ENCODE measurements around the gene GTPBP4. TPM values are rescaled to one million over a fixed set of nuclear protein-coding genes. Genes with fewer than 3 reads are reported as not detected.

Gene GTPBP4
- polyA plus RNA-seq, 1 donor: 41.4 TPM

DNA sequence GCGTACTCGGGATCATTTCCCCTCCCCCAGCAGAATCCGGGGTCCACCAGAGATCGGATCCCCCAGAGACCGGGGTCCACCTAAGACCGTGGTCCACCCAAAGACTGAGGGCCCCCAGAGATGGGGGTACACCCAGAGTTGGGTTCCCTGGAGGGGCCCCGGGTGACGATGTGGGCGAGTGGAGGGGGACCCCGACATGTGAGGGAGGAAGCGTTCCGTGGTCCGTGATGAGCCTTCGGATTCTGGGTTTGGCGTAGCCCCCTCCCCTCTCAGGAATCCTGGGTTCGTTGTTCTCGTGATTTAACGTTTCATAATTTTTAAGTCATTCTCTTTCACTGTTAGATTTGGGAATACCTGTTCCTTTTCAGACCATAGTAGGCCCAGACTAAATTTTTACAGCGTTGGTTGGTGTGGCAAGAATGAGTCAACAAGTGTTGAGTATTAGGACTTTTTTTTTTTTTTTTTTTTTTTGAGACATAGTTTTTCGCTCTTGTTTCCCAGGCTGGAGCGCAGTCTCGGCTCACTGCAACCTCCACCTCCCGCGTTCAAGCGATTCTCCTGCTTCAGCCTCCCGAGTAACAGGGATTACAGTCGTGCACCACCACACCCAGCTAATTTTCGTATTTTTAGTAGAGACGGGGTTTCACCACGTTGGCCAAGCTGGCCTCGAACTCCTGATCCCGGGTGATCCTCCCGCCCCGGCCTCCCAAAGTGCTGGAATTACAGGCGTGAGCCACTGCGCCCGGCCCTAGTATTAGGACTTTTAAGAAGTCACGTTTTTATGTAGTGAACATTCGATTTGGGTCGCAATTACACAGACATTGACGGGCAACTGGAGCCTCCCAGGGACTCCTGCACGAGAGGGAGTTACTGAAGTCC, 672 bp downstream of the GTPBP4 start:
- WGBS (ENCODE audit: insufficient coverage, low lambda C conversion rate): 0% methylated on average over 2 of the region's 42 CpGs
- H3K4me1 ChIP-seq (ENCODE audit: control insufficient read depth, insufficient read depth, low read length): peaks cover 32% of the 10 kb centered on the region

DNA sequence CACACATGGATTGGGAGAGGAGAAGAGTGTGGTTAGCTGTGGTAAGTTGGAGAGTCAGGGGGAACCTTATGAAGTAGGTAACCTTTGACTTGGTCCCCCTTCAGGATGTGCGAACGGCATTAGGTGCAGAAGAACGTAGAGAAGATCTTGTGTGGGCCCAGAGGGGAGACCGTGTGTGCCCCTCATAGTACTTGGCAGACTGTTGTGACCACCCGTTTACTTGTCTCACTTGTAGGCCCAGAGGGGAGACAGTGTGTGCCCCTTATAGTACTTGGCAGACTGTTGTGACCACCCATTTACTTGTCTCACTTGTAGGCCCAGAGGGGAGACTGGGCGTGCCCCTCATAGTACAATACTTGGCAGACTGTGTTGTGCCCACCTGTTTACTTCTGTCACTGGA, 2.6 kb downstream of the GTPBP4 start:
- WGBS (ENCODE audit: insufficient coverage, low lambda C conversion rate): no CpG with 5 or more reads among the region's 6 CpGs
- Histone ChIP-seq H3K27ac (ENCODE audit: low read length) (no peak overlapping the region), H3K4me1 (ENCODE audit: control insufficient read depth, insufficient read depth, low read length) (peaks cover 18% of the 10 kb centered on the region), H3K4me3 (ENCODE audit: low read length) (no peak overlapping the region), H3K9me3 (ENCODE audit: control insufficient read depth, low read depth, low read length) (no peaks in the 10 kb centered on the region), H3K36me3 (ENCODE audit: control insufficient read depth, insufficient read depth, low read length) (peaks cover 29% of the 10 kb centered on the region), H3K27me3 (ENCODE audit: control insufficient read depth, insufficient read depth, low read length) (no peaks in the 10 kb centered on the region)
- DNase-seq: no peak

More for the DNA sequence above, 672 bp downstream of the GTPBP4 start:
- Histone ChIP-seq H3K4me3 (ENCODE audit: low read length) (peak overlapping the region; percentile 93), H3K36me3 (ENCODE audit: control insufficient read depth, insufficient read depth, low read length) (peaks cover 11% of the 10 kb centered on the region), H3K27me3 (ENCODE audit: control insufficient read depth, insufficient read depth, low read length) (no peaks in the 10 kb centered on the region), H3K27ac (ENCODE audit: low read length) (peak overlapping the region; percentile 72), H3K9me3 (ENCODE audit: control insufficient read depth, low read depth, low read length) (no peaks in the 10 kb centered on the region)
- DNase-seq: no peak

DNA sequence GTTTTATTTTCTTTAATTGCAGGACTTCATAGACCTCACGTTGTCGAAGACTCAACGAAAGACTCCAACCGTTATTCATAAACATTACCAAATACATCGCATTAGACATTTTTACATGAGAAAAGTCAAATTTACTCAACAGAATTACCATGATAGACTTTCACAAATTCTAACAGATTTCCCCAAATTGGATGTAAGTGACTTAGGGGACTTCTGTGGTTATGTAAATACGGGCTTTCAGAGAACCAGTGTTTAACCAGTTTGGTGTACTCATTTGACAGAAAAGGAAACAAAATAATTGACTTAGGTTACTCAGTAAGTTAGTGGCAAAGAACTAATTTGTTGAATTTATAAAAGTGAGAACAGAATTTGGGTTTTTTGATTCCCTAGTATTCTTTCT, 4.2 kb downstream of the GTPBP4 start:
- WGBS (ENCODE audit: insufficient coverage, low lambda C conversion rate): 98% methylated on average over 4 of the region's 6 CpGs
- no peaks in the 10 kb centered on the region for H3K27me3 ChIP-seq (ENCODE audit: control insufficient read depth, insufficient read depth, low read length)
- peaks cover 3% of the 10 kb centered on the region for H3K4me1 ChIP-seq (ENCODE audit: control insufficient read depth, insufficient read depth, low read length)
- no peak overlapping the region for H3K4me3 ChIP-seq (ENCODE audit: low read length)
- H3K27ac ChIP-seq (ENCODE audit: low read length): no peak overlapping the region
- no peaks in the 10 kb centered on the region for H3K9me3 ChIP-seq (ENCODE audit: control insufficient read depth, low read depth, low read length)
- no peak for DNase-seq
- H3K36me3 ChIP-seq (ENCODE audit: control insufficient read depth, insufficient read depth, low read length): peaks cover 43% of the 10 kb centered on the region

GRCh38 chr10:992871-993270, 4.6 kb downstream of the GTPBP4 start:
- peaks cover 3% of the 10 kb centered on the region for H3K4me1 ChIP-seq (ENCODE audit: control insufficient read depth, insufficient read depth, low read length)
- no peak overlapping the region for H3K27ac ChIP-seq (ENCODE audit: low read length)
- H3K27me3 ChIP-seq (ENCODE audit: control insufficient read depth, insufficient read depth, low read length): no peaks in the 10 kb centered on the region
- H3K4me3 ChIP-seq (ENCODE audit: low read length): no peak overlapping the region
- DNase-seq: no peak
- peaks cover 47% of the 10 kb centered on the region for H3K36me3 ChIP-seq (ENCODE audit: control insufficient read depth, insufficient read depth, low read length)
- no peaks in the 10 kb centered on the region for H3K9me3 ChIP-seq (ENCODE audit: control insufficient read depth, low read depth, low read length)

GRCh38 chr10:994836-995558, 6.8 kb downstream of the GTPBP4 start:
- no peaks in the 10 kb centered on the region for H3K27me3 ChIP-seq (ENCODE audit: control insufficient read depth, insufficient read depth, low read length)
- 100% methylated on average over 3 of the region's 6 CpGs for WGBS (ENCODE audit: insufficient coverage, low lambda C conversion rate)
- DNase-seq: no peak
- no peak overlapping the region for H3K27ac ChIP-seq (ENCODE audit: low read length)
- H3K36me3 ChIP-seq (ENCODE audit: control insufficient read depth, insufficient read depth, low read length): peaks cover 68% of the 10 kb centered on the region
- no peaks in the 10 kb centered on the region for H3K9me3 ChIP-seq (ENCODE audit: control insufficient read depth, low read depth, low read length)
- no peaks in the 10 kb centered on the region for H3K4me1 ChIP-seq (ENCODE audit: control insufficient read depth, insufficient read depth, low read length)
- H3K4me3 ChIP-seq (ENCODE audit: low read length): no peak overlapping the region

DNA sequence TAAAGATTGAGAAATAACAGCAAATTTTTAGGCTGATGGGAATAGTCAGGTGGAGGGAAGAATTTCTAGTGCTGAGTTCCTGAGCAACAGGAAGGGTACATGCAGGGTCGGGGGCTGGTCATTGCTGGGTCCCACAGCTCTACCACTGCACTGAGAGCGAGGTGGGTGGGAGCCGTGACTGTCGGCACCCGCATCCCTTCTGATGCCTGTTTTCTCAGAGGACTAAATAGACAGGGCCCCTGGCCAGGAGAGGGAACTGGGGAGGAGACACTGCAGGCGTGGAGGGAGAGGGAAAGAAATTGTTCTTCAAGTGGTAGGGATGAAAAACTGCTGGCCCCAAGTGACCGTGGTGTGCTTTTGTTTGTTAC, 7.3 kb downstream of the GTPBP4 start:
- Histone ChIP-seq H3K27me3 (ENCODE audit: control insufficient read depth, insufficient read depth, low read length) (no peaks in the 10 kb centered on the region), H3K4me1 (ENCODE audit: control insufficient read depth, insufficient read depth, low read length) (no peaks in the 10 kb centered on the region), H3K27ac (ENCODE audit: low read length) (no peak overlapping the region), H3K4me3 (ENCODE audit: low read length) (no peak overlapping the region), H3K9me3 (ENCODE audit: control insufficient read depth, low read depth, low read length) (peaks cover 3% of the 10 kb centered on the region), H3K36me3 (ENCODE audit: control insufficient read depth, insufficient read depth, low read length) (peaks cover 71% of the 10 kb centered on the region)
- no peak for DNase-seq
- WGBS (ENCODE audit: insufficient coverage, low lambda C conversion rate): 83% methylated on average over 1 of the region's 7 CpGs

DNA sequence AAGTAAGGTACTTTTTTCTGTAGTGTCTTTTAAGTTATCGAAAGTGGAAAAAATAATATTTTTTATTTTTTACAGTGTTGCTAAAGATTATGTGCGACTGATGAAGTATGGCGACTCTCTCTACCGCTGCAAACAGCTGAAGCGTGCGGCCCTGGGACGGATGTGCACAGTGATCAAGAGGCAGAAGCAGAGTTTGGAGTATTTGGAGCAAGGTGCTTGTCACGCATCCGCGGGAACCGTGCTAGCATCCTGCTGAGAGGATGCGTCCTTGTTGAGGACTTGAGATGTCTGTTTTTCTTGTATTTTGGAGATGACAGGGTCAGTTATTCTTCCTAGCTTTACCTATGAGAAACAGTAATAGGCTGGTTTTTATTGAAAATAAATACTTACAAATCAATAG, 7.8 kb downstream of the GTPBP4 start:
- Histone ChIP-seq H3K4me3 (ENCODE audit: low read length) (no peak overlapping the region), H3K9me3 (ENCODE audit: control insufficient read depth, low read depth, low read length) (peaks cover 4% of the 10 kb centered on the region), H3K4me1 (ENCODE audit: control insufficient read depth, insufficient read depth, low read length) (no peaks in the 10 kb centered on the region), H3K36me3 (ENCODE audit: control insufficient read depth, insufficient read depth, low read length) (peaks cover 75% of the 10 kb centered on the region), H3K27me3 (ENCODE audit: control insufficient read depth, insufficient read depth, low read length) (no peaks in the 10 kb centered on the region), H3K27ac (ENCODE audit: low read length) (no peak overlapping the region)
- 100% methylated on average over 3 of the region's 12 CpGs for WGBS (ENCODE audit: insufficient coverage, low lambda C conversion rate)
- no peak for DNase-seq

DNA sequence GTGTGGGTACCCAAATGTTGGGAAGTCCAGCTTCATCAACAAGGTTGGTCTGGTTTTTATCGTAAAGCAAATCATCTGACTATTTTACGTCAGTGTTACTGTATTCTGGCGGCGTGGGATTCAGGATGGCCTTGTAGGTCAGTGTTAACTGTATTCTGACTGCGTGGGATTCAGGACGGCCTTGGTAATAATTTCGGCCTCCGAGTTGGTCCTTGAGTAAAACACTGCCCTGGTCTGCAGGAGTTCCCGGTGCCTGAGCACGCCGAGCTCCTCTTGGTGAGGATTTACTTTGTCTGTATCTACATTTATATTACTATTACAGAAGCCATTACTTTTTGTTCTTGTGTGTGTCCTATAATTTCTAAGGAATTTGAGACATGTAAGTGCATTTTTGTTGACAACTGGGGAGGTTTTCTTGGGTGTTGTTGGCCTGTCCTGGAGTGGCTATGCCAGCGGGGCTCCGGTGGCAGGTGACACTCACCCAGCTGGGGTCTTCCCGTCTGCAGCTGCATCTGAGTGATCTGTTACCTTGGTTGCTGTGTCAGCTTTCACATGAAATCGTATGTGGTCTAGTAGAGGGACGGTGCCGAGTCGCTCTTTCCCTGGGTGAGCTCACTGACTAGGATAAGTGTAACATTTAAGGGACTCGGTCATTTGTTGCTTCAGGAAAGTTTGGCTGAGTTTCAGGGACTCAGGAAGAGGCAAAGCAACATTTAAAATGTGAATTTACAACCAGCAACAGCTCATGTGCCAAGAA, 9.2 kb downstream of the GTPBP4 start:
- no peak overlapping the region for H3K27ac ChIP-seq (ENCODE audit: low read length)
- peaks cover 12% of the 10 kb centered on the region for H3K9me3 ChIP-seq (ENCODE audit: control insufficient read depth, low read depth, low read length)
- H3K4me3 ChIP-seq (ENCODE audit: low read length): no peak overlapping the region
- WGBS (ENCODE audit: insufficient coverage, low lambda C conversion rate): 100% methylated on average over 4 of the region's 19 CpGs
- no peak for DNase-seq
- no peaks in the 10 kb centered on the region for H3K27me3 ChIP-seq (ENCODE audit: control insufficient read depth, insufficient read depth, low read length)
- peaks cover 89% of the 10 kb centered on the region for H3K36me3 ChIP-seq (ENCODE audit: control insufficient read depth, insufficient read depth, low read length)
- H3K4me1 ChIP-seq (ENCODE audit: control insufficient read depth, insufficient read depth, low read length): no peaks in the 10 kb centered on the region

DNA sequence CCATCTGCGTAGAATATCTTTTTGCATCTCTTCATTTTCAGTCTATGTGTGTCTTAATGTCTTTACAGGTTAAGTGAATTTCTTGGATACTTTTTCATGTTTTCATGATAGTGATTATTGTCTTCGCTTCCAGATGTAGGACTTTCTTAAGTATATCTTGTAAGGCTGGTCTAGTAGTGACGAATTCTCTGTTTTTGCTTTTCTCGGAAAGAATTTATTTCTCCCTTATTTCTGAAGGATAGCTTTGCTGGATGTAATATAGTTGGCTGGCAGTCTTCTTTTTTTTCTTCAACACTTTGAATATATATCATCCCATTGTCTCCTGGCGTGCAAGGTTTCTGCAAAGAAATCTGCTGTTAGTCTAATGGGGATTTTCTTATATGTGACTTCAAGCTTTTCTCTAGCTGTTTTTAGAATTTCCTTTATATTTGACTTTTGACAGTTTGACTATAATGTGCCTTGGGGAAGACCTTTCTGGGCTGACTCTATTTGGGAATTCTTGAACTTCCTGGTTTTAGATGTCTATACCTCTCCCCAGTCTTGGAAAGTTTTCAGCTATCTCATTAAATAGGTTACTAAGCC, 14.3 kb downstream of the GTPBP4 start:
- Histone ChIP-seq H3K27me3 (ENCODE audit: control insufficient read depth, insufficient read depth, low read length) (no peaks in the 10 kb centered on the region), H3K4me1 (ENCODE audit: control insufficient read depth, insufficient read depth, low read length) (no peaks in the 10 kb centered on the region), H3K36me3 (ENCODE audit: control insufficient read depth, insufficient read depth, low read length) (peaks cover 92% of the 10 kb centered on the region), H3K27ac (ENCODE audit: low read length) (no peak overlapping the region), H3K9me3 (ENCODE audit: control insufficient read depth, low read depth, low read length) (peaks cover 18% of the 10 kb centered on the region), H3K4me3 (ENCODE audit: low read length) (no peak overlapping the region)
- WGBS (ENCODE audit: insufficient coverage, low lambda C conversion rate): 94% methylated on average over 3 of the region's 5 CpGs
- DNase-seq: no peak
